Activated CD8-positive, alpha-beta memory T cell treated with anti-CD3 and anti-CD28 coated beads, Interleukin-2, amount 10 ng/mL, durations not matched to agents 7 days and 5 days (primary cell): ENCODE data around the gene MORF4L1. TPM values are rescaled to one million over a fixed set of nuclear protein-coding genes. Genes with fewer than 3 reads are reported as not detected.
"Not testable (repeated sequence)": the region's sequence is repeated elsewhere in the genome, so short reads cannot be mapped to it uniquely, and the experiment has no call there.

Experiments
- ATAC-seq: fragments of 150-1000 bp; cut with Tn5 transposase; one replicate; pipeline ENCODE4 v1.10.0; 2021; ENCODE audit warnings: moderate library complexity
- CTCF ChIA-PET: fragments of 350-600 bp; sonication (Branson Sonifier 250); formaldehyde crosslinking; loops from one replicate; lab custom pipeline; 2021; ENCODE audit warnings: antibody characterized with exemption; lab: Charles Lee
- DNase-seq: peaks from one replicate; pipeline ENCODE4 v3.0.0-alpha.2; 2020
- H3K27ac Mint-ChIP-seq: one replicate; pipeline ENCODE4 v1.8.0; 2021; ENCODE audit warnings: mild to moderate bottlenecking, mixed read lengths
- H3K27me3 Mint-ChIP-seq: one replicate; pipeline ENCODE4 v1.8.0; 2021; ENCODE audit warnings: mixed read lengths
- H3K36me3 Mint-ChIP-seq: one replicate; pipeline ENCODE4 v1.8.0; 2021; ENCODE audit warnings: mild to moderate bottlenecking, mixed read lengths
- H3K4me1 Mint-ChIP-seq: one replicate; pipeline ENCODE4 v1.8.0; 2021; ENCODE audit warnings: mixed read lengths
- H3K4me3 Mint-ChIP-seq: one replicate; pipeline ENCODE4 v1.8.0; 2021; ENCODE audit warnings: mild to moderate bottlenecking, moderate library complexity, mixed read lengths
- H3K9me3 Mint-ChIP-seq: one replicate; pipeline ENCODE4 v1.8.0; 2022; ENCODE audit warnings: low read depth, mixed read lengths
- total RNA-seq, 2 experiments: library from RNA; stranded (reverse); gene quantifications; one replicate each; pipeline ENCODE4 v1.2.3, GENCODE V29; 2021

The MORF4L1 gene
- total RNA-seq, 2 experiments from 2014 or later = 235 to 275 TPM

DNA sequence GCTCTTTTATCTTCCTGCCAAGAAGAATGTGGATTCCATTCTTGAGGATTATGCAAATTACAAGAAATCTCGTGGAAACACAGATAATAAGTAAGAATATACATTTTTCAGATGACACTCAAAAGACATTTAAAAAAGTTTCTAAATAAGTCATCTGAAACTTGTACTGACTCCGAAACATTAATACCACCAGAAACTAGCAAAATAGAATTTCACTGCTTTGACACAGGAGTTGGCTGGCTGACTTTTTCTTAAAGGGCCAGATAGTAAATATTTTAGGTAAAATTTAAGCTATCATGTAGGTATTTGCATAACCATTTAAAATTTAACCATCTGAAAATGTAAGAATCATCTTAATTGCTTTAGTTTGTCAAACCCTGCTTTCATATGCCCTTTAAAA, 20.8 kb downstream of the MORF4L1 start:
- Mint-ChIP-seq H3K9me3 (no peaks in the 10 kb centered on the region), H3K27ac (no peak overlapping the region), H3K27me3 (no peaks in the 10 kb centered on the region), H3K4me1 (peaks cover 7% of the 10 kb centered on the region), H3K36me3 (peaks cover 63% of the 10 kb centered on the region), H3K4me3 (no peak overlapping the region)
- no peak for ATAC-seq
- DNase-seq = no peak
- CTCF ChIA-PET = interaction anchor here (1.3 kb wide), 1 partner anchor 34 kb away, joined by 3 read pairs; no protein-coding TSS in a partner anchor

- peaks cover 61% of the 10 kb centered on the region for H3K36me3 Mint-ChIP-seq
- CTCF ChIA-PET = interaction anchor here (2.9 kb wide), 1 partner anchor 14 kb away, joined by 10 read pairs; no protein-coding TSS in a partner anchor
- peak overlapping the region; percentile 27 for H3K27ac Mint-ChIP-seq
- no peak for ATAC-seq
- H3K4me1 Mint-ChIP-seq = peaks cover 7% of the 10 kb centered on the region
- H3K4me3 Mint-ChIP-seq = no peak overlapping the region
- DNase-seq = no peak
- no peaks in the 10 kb centered on the region for H3K27me3 Mint-ChIP-seq
- H3K9me3 Mint-ChIP-seq = no peaks in the 10 kb centered on the region
These were observed 22.8 kb downstream of the MORF4L1 start for GRCh38 chr15:78895471-78895870.

DNA sequence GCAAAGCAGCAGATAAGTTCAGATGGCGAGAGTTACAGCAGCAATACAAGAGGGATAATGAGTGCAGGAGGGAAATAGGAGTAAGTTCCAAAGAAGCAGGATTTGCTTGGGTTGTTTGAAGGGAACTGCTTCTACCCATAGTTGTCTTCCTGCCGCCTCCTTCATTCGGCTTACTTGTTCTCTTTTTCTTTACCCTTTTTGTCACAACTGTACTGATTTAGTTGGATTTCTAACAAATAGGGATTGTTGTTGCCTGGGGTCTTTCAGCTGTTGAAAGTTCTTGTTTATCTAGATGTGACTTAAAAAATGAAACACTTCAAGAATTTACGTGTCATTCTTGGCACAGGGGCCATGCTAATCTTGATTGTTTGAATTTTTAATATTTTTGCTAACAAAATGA, 25.9 kb downstream of the MORF4L1 start:
- no peaks in the 10 kb centered on the region for H3K4me1 Mint-ChIP-seq
- H3K4me3 Mint-ChIP-seq = no peak overlapping the region
- no peaks in the 10 kb centered on the region for H3K27me3 Mint-ChIP-seq
- CTCF ChIA-PET = interaction anchor here (1.0 to 2.7 kb wide), 2 partner anchors 10 to 20 kb away, joined by 3 to 9 read pairs; no protein-coding TSS in a partner anchor
- no peaks in the 10 kb centered on the region for H3K9me3 Mint-ChIP-seq
- DNase-seq (no peak), ATAC-seq (no peak)
- no peak overlapping the region for H3K27ac Mint-ChIP-seq
- peaks cover 52% of the 10 kb centered on the region for H3K36me3 Mint-ChIP-seq

DNA sequence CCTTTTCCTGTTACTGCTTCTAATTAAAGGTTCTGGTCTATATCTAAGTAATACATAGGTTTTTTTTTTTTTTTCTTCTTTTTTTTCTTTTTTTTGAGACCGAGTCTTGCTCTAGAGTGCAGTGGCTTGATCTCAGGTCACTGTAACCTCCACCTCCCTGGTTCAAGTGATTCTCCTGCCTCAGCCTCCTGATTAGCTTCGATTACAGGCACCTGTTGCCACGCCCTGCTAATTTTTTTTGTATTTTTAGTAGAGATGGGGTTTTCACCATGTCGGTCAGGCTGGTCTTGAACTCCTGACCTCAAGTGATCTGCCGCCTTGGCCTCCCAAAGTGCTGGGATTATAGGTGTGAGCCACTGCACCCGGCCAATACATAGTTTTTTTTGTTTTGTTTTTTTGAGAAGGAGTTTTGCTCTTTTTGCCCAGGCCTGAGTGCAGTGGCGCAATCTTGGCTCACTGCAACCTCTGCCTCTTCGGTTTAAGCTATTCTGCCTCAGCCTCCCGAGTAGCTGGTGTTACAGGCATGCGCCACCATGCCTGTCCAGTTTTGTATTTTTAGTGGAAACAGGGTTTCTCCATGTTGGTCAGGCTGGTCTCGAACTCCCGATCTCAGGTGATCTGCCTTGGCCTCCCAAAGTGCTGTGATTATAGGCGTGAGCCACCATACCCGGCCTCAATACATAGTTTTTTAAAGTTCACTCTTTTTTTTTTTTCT, 28.3 kb downstream of the MORF4L1 start:
- not testable (repeated sequence) for H3K4me1 Mint-ChIP-seq, H3K9me3 Mint-ChIP-seq, H3K27ac Mint-ChIP-seq, H3K4me3 Mint-ChIP-seq, ATAC-seq, H3K27me3 Mint-ChIP-seq, DNase-seq
- H3K36me3 Mint-ChIP-seq = peaks cover 51% of the 10 kb centered on the region
- CTCF ChIA-PET = interaction anchor here (2.7 kb wide), 1 partner anchor 8 kb away, joined by 9 read pairs; no protein-coding TSS in a partner anchor

- H3K27ac Mint-ChIP-seq, CTCF ChIA-PET, H3K4me1 Mint-ChIP-seq, H3K4me3 Mint-ChIP-seq, H3K27me3 Mint-ChIP-seq, DNase-seq, ATAC-seq, H3K9me3 Mint-ChIP-seq: not testable (repeated sequence)
- peaks cover 56% of the 10 kb centered on the region for H3K36me3 Mint-ChIP-seq
These were observed 29.8 kb downstream of the MORF4L1 start for GRCh38 chr15:78902281-78903032.

GRCh38 chr15:78904599-78905358, 32.1 kb downstream of the MORF4L1 start:
- Mint-ChIP-seq H3K4me3 (no peak overlapping the region), H3K27ac (peak overlapping the region; percentile 29), H3K27me3 (no peaks in the 10 kb centered on the region), H3K9me3 (no peaks in the 10 kb centered on the region), H3K4me1 (peaks cover 8% of the 10 kb centered on the region), H3K36me3 (peaks cover 56% of the 10 kb centered on the region)
- DNase-seq = no peak
- ATAC-seq = no peak
- CTCF ChIA-PET = interaction anchor here (0.6 to 0.7 kb wide), 2 partner anchors 34 to 125 kb away, joined by 3 read pairs; no protein-coding TSS in a partner anchor

DNA sequence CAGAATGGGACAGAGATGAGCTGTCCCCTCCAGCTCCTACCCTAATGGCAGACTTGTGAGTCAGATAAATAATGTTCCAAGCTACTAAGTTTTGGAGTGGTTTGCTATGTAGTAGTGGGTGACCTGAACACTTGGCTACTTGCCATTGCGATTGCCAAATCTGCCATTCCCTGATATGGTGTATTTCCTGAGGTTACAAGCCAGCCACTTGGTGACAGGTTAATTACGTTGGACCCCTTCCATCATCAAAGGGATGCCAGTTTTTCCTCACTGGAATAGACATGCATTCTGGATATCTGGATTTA, 33.6 kb downstream of the MORF4L1 start:
- Mint-ChIP-seq H3K27ac (no peak overlapping the region), H3K4me3 (no peak overlapping the region), H3K9me3 (no peaks in the 10 kb centered on the region), H3K36me3 (peaks cover 60% of the 10 kb centered on the region), H3K27me3 (no peaks in the 10 kb centered on the region), H3K4me1 (peaks cover 23% of the 10 kb centered on the region)
- CTCF ChIA-PET = interaction anchor here (1.1 kb wide), 1 partner anchor 70 kb away, joined by 3 read pairs; no protein-coding TSS in a partner anchor
- ATAC-seq (no peak), DNase-seq (no peak)

DNA sequence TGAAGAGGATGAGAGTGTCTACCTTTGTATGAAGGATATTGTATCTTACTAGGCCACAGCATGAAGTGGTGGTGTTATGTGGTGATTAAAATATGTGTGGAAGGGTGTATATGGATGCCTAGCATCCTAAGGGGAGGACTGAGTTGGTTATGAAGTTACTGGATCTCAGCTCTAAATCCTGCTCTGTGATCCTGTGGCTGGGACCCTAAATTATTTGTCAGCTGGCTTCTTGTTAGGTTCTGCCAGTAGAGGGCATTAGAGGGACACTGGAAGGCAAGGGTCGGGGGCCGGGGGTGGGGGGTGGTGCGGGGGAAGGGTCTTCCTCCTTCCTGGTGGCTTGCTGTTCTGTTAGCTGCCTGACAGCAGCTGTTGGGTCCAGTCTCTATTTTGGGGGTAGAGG, 34.9 kb downstream of the MORF4L1 start:
- no peak overlapping the region for H3K27ac Mint-ChIP-seq
- H3K4me1 Mint-ChIP-seq = peaks cover 33% of the 10 kb centered on the region
- CTCF ChIA-PET = interaction anchor here (0.9 to 4.4 kb wide), 7 partner anchors 16 to 277 kb away, joined by 3 to 32 read pairs (median 5); no protein-coding TSS in a partner anchor
- H3K9me3 Mint-ChIP-seq = no peaks in the 10 kb centered on the region
- no peak overlapping the region for H3K4me3 Mint-ChIP-seq
- H3K27me3 Mint-ChIP-seq = no peaks in the 10 kb centered on the region
- DNase-seq (no peak), ATAC-seq (no peak)
- peaks cover 53% of the 10 kb centered on the region for H3K36me3 Mint-ChIP-seq

DNA sequence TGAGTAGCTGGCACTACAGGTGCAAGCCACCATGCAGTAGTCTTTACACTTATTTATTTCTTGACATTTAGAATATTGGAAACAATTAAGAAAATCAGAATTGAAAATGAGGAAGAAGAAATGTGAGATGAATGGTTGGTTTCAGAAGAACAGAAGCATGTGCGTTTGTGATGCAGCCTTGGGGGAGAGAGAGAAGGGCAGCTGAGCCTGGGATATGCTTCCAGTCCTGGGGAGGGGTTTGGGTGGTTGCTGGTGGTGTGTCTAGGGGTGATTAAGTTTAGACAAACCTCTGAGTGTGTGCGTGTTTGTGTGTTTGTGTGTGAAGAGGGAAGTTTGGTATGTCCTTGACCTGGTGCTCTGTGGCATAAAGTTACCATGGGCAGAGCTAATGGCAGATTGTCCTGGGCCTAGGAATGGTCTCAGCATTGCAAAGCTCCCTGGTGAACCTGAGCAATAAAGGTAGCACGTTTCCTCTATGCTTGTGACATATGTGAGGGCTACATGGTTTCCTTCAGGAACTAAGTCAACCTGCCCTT, 36.5 kb downstream of the MORF4L1 start:
- Mint-ChIP-seq H3K27ac (no peak overlapping the region), H3K27me3 (no peaks in the 10 kb centered on the region), H3K4me1 (peaks cover 36% of the 10 kb centered on the region), H3K4me3 (no peak overlapping the region), H3K9me3 (no peaks in the 10 kb centered on the region), H3K36me3 (peaks cover 51% of the 10 kb centered on the region)
- no peak for ATAC-seq
- CTCF ChIA-PET = interaction anchor here (0.9 to 4.4 kb wide), 10 partner anchors 9 to 275 kb away, joined by 3 to 32 read pairs (median 8); no protein-coding TSS in a partner anchor
- no peak for DNase-seq

DNA sequence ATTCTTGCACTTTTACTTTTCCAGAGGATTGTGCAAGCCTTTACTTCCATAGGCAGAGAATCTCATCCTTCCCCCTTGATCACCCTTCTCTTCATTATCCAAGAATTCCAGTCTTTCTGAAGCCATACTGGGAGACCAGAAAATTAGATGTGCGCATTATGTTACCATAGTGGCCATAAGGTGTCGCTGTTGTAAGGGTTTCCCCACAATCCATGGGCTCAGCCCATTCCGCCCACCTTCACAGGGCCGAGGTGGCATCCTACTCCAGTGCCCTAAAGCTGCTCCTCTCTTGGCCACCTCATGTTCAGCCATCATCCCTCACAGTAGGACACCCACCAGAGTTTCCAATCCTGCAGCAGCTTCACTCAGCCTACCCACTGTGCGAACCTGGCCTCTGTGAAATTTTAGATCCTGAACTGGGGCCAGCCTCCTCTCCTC, 37.1 kb downstream of the MORF4L1 start:
- DNase-seq (no peak), ATAC-seq (peak; percentile 52)
- Mint-ChIP-seq H3K9me3 (no peaks in the 10 kb centered on the region), H3K27ac (no peak overlapping the region), H3K4me1 (peaks cover 36% of the 10 kb centered on the region), H3K4me3 (no peak overlapping the region), H3K27me3 (no peaks in the 10 kb centered on the region), H3K36me3 (peaks cover 50% of the 10 kb centered on the region)
- CTCF ChIA-PET = interaction anchor here (1.3 to 4.4 kb wide), 8 partner anchors 13 to 274 kb away, joined by 3 to 32 read pairs (median 8); no protein-coding TSS in a partner anchor

- Mint-ChIP-seq H3K4me1 (peaks cover 36% of the 10 kb centered on the region), H3K4me3 (no peak overlapping the region), H3K36me3 (peaks cover 47% of the 10 kb centered on the region), H3K27me3 (no peaks in the 10 kb centered on the region), H3K9me3 (no peaks in the 10 kb centered on the region), H3K27ac (no peak overlapping the region)
- DNase-seq (no peak), ATAC-seq (no peak)
- CTCF ChIA-PET = interaction anchor here (0.9 to 4.4 kb wide), 8 partner anchors 9 to 274 kb away, joined by 3 to 32 read pairs (median 8); no protein-coding TSS in a partner anchor
These were observed 37.6 kb downstream of the MORF4L1 start for GRCh38 chr15:78910271-78910670.

GRCh38 chr15:78912316-78912715, 39.6 kb downstream of the MORF4L1 start:
- no peaks in the 10 kb centered on the region for H3K9me3 Mint-ChIP-seq
- no peaks in the 10 kb centered on the region for H3K27me3 Mint-ChIP-seq
- no peak overlapping the region for H3K4me3 Mint-ChIP-seq
- H3K4me1 Mint-ChIP-seq = peaks cover 40% of the 10 kb centered on the region
- ATAC-seq = no peak
- no peak for DNase-seq
- peaks cover 39% of the 10 kb centered on the region for H3K36me3 Mint-ChIP-seq
- CTCF ChIA-PET = interaction anchor here (1.8 kb wide), 1 partner anchor 95 kb away, joined by 7 read pairs; no protein-coding TSS in a partner anchor
- H3K27ac Mint-ChIP-seq = no peak overlapping the region
